ENCODE measurements around the gene TPCN1.

TPCN1 gene

DNA sequence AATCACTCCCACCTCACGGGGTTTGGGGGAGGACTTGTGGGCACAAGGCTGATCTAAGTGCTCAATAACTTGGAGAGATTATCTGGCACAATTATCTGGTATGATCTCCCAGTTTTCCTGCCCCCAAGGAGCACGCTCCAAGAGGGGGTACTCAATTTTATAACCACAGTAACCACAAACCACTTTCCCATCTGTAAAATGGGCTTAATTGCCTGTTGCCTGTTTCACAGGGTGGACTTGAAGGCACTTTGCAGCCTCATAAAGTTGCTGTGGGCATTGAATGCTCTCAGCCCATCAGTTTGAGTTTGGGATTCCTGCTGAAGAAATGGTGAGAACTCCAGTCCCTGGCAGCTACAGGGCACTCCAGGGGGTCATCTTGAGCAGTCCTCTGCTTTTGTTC lies 109.2 kb downstream of the TPCN1 start:
- ChIA-PET CTCF (no interaction called here), POLR2A (no interaction called here)
- no peaks in the 10 kb centered on the region for H3K9me3 ChIP-seq (ENCODE audit: control insufficient read depth, insufficient read depth, low read depth, low read length)
- H3K4me3 ChIP-seq (ENCODE audit: low read depth, low read length) = no peak overlapping the region
- H3K36me3 ChIP-seq (ENCODE audit: control insufficient read depth in 2 of 2, insufficient read depth in 1 of 2, low read length in 2 of 2) = peaks cover 0 to 23% of the 10 kb centered on the region in 2 experiments; a peak in 1 of 3 replicates
- no peak overlapping the region for H3K27ac ChIP-seq (ENCODE audit: extremely low read depth, low read depth, low read length)
- no peak for TF ChIP-seq ZNF610 (tag by site-specific recombination; IDR thresholded peaks at IDR 0.05; ENCODE audit: borderline replicate concordance)
- TF ChIP-seq, protein P1, sequence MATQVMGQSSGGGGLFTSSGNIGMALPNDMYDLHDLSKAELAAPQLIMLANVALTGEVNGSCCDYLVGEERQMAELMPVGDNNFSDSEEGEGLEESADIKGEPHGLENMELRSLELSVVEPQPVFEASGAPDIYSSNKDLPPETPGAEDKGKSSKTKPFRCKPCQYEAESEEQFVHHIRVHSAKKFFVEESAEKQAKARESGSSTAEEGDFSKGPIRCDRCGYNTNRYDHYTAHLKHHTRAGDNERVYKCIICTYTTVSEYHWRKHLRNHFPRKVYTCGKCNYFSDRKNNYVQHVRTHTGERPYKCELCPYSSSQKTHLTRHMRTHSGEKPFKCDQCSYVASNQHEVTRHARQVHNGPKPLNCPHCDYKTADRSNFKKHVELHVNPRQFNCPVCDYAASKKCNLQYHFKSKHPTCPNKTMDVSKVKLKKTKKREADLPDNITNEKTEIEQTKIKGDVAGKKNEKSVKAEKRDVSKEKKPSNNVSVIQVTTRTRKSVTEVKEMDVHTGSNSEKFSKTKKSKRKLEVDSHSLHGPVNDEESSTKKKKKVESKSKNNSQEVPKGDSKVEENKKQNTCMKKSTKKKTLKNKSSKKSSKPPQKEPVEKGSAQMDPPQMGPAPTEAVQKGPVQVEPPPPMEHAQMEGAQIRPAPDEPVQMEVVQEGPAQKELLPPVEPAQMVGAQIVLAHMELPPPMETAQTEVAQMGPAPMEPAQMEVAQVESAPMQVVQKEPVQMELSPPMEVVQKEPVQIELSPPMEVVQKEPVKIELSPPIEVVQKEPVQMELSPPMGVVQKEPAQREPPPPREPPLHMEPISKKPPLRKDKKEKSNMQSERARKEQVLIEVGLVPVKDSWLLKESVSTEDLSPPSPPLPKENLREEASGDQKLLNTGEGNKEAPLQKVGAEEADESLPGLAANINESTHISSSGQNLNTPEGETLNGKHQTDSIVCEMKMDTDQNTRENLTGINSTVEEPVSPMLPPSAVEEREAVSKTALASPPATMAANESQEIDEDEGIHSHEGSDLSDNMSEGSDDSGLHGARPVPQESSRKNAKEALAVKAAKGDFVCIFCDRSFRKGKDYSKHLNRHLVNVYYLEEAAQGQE (tag by site-specific recombination; IDR thresholded peaks at IDR 0.05) = no peak
- TF ChIP-seq, protein P2, sequence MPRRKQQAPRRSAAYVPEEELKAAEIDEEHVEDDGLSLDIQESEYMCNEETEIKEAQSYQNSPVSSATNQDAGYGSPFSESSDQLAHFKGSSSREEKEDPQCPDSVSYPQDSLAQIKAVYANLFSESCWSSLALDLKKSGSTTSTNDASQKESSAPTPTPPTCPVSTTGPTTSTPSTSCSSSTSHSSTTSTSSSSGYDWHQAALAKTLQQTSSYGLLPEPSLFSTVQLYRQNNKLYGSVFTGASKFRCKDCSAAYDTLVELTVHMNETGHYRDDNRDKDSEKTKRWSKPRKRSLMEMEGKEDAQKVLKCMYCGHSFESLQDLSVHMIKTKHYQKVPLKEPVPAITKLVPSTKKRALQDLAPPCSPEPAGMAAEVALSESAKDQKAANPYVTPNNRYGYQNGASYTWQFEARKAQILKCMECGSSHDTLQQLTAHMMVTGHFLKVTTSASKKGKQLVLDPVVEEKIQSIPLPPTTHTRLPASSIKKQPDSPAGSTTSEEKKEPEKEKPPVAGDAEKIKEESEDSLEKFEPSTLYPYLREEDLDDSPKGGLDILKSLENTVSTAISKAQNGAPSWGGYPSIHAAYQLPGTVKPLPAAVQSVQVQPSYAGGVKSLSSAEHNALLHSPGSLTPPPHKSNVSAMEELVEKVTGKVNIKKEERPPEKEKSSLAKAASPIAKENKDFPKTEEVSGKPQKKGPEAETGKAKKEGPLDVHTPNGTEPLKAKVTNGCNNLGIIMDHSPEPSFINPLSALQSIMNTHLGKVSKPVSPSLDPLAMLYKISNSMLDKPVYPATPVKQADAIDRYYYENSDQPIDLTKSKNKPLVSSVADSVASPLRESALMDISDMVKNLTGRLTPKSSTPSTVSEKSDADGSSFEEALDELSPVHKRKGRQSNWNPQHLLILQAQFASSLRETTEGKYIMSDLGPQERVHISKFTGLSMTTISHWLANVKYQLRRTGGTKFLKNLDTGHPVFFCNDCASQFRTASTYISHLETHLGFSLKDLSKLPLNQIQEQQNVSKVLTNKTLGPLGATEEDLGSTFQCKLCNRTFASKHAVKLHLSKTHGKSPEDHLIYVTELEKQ (tag by site-specific recombination; IDR thresholded peaks at IDR 0.05; ENCODE audit: borderline replicate concordance) = no peak
- TF ChIP-seq, protein P3, sequence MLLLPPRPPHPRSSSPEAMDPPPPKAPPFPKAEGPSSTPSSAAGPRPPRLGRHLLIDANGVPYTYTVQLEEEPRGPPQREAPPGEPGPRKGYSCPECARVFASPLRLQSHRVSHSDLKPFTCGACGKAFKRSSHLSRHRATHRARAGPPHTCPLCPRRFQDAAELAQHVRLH (tag by site-specific recombination; IDR thresholded peaks at IDR 0.05) = no peak
- no peak for TF ChIP-seq ZIC2 (tag by site-specific recombination; IDR thresholded peaks at IDR 0.05)
- TF ChIP-seq ZNF777 (tag by site-specific recombination; IDR thresholded peaks at IDR 0.05; ENCODE audit: borderline replicate concordance) = no peak
- TF ChIP-seq ZSCAN23 (tag by site-specific recombination; IDR thresholded peaks at IDR 0.05) = no peak
- no peak for TF ChIP-seq ZNF549 (tag by site-specific recombination; IDR thresholded peaks at IDR 0.05)
- no peak for TF ChIP-seq EGR2 (tag by site-specific recombination; IDR thresholded peaks at IDR 0.05; ENCODE audit: low read depth)
- no peak for TF ChIP-seq ZNF830 (tag by site-specific recombination; IDR thresholded peaks at IDR 0.05; ENCODE audit: low read depth)
- no peak for TF ChIP-seq ZNF629 (tag by site-specific recombination; IDR thresholded peaks at IDR 0.05)
- no peak for TF ChIP-seq ZNF473 (tag by site-specific recombination; IDR thresholded peaks at IDR 0.05)
- TF ChIP-seq, protein P4, sequence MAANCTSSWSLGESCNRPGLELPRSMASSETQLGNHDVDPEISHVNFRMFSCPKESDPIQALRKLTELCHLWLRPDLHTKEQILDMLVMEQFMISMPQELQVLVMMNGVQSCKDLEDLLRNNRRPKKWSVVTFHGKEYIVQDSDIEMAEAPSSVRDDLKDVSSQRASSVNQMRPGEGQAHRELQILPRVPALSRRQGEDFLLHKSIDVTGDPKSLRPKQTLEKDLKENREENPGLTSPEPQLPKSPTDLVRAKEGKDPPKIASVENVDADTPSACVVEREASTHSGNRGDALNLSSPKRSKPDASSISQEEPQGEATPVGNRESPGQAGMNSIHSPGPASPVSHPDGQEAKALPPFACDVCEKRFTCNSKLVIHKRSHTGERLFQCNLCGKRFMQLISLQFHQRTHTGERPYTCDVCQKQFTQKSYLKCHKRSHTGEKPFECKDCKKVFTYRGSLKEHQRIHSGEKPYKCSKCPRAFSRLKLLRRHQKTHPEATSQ (tag by site-specific recombination; IDR thresholded peaks at IDR 0.05) = no peak
- TF ChIP-seq ZNF202 (tag by site-specific recombination; IDR thresholded peaks at IDR 0.05; ENCODE audit: borderline replicate concordance) = no peak
- no peak for TF ChIP-seq MEIS1 (CRISPR knock-in tag; IDR thresholded peaks at IDR 0.05; ENCODE audit: borderline replicate concordance)
- TF ChIP-seq, protein P5, sequence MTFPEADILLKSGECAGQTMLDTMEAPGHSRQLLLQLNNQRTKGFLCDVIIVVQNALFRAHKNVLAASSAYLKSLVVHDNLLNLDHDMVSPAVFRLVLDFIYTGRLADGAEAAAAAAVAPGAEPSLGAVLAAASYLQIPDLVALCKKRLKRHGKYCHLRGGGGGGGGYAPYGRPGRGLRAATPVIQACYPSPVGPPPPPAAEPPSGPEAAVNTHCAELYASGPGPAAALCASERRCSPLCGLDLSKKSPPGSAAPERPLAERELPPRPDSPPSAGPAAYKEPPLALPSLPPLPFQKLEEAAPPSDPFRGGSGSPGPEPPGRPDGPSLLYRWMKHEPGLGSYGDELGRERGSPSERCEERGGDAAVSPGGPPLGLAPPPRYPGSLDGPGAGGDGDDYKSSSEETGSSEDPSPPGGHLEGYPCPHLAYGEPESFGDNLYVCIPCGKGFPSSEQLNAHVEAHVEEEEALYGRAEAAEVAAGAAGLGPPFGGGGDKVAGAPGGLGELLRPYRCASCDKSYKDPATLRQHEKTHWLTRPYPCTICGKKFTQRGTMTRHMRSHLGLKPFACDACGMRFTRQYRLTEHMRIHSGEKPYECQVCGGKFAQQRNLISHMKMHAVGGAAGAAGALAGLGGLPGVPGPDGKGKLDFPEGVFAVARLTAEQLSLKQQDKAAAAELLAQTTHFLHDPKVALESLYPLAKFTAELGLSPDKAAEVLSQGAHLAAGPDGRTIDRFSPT (tag by site-specific recombination; IDR thresholded peaks at IDR 0.05) = no peak
- TF ChIP-seq, protein P6, sequence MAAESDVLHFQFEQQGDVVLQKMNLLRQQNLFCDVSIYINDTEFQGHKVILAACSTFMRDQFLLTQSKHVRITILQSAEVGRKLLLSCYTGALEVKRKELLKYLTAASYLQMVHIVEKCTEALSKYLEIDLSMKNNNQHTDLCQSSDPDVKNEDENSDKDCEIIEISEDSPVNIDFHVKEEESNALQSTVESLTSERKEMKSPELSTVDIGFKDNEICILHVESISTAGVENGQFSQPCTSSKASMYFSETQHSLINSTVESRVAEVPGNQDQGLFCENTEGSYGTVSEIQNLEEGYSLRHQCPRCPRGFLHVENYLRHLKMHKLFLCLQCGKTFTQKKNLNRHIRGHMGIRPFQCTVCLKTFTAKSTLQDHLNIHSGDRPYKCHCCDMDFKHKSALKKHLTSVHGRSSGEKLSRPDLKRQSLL (tag by site-specific recombination; IDR thresholded peaks at IDR 0.05) = no peak
- TF ChIP-seq, protein P7, sequence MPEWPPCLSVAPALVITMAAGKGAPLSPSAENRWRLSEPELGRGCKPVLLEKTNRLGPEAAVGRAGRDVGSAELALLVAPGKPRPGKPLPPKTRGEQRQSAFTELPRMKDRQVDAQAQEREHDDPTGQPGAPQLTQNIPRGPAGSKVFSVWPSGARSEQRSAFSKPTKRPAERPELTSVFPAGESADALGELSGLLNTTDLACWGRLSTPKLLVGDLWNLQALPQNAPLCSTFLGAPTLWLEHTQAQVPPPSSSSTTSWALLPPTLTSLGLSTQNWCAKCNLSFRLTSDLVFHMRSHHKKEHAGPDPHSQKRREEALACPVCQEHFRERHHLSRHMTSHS (tag by site-specific recombination; IDR thresholded peaks at IDR 0.05) = no peak
- no peaks in the 10 kb centered on the region for H3K4me1 ChIP-seq (ENCODE audit: control insufficient read depth, insufficient read depth, low read length)

Data from HEK293 (cell line).